PC-9 (cell line): ENCODE results near the gene GNAL. TPM values are rescaled to one million over a fixed set of nuclear protein-coding genes. Genes with fewer than 3 reads are reported as not detected.

ENCODE experiments used
- BruUV-seq: library from RNA; stranded (reverse); fragments of 400-500 nt; replicated peaks from 2 replicates; lab custom pipeline; 2021; lab: Mats Ljungman, UMichigan
- CTCF ChIA-PET: fragments of 300-600 bp; sonication (Branson Sonifier 250); formaldehyde crosslinking; loops from one replicate; lab custom pipeline; 2022; ENCODE audit warnings: antibody characterized with exemption; lab: Charles Lee
- POLR2A ChIA-PET: fragments of 300-600 bp; sonication (Branson Sonifier 250); formaldehyde crosslinking; loops from one replicate; lab custom pipeline; 2022; ENCODE audit warnings: antibody characterized with exemption; ENCODE audit not compliant: unreplicated experiment; lab: Charles Lee
- DNase-seq, 2 experiments: peaks; one replicate each; pipeline versions ENCODE4 v3.0.0 to v3.0.0-alpha.2; 2015 to 2022; ENCODE audit warnings: mixed read lengths in 1 of 2
- H2AFZ ChIP-seq: fragments of 200-600 bp; sonication (generic); 2 replicates; pipeline ENCODE4 v1.8.1; 2017; ENCODE audit warnings: antibody characterized with exemption
- H3F3A ChIP-seq: fragments of 200-600 bp; sonication (generic); 2 replicates; pipeline ENCODE4 v1.8.1; 2017; ENCODE audit warnings: antibody characterized with exemption, mild to moderate bottlenecking, low read depth; ENCODE audit not compliant: insufficient read depth
- H3K27ac ChIP-seq: fragments of 200-600 bp; sonication (generic); 2 replicates; pipeline ENCODE4 v1.6.1; 2016; ENCODE audit warnings: mixed run types
- H3K27me3 ChIP-seq: fragments of 200-600 bp; sonication (generic); 2 replicates; pipeline ENCODE4 v1.6.1; 2016; ENCODE audit warnings: low read depth, mixed run types; ENCODE audit not compliant: insufficient read depth
- H3K36me3 ChIP-seq: fragments of 200-600 bp; sonication (generic); 2 replicates; pipeline ENCODE4 v1.6.1; 2016; ENCODE audit warnings: low read depth, mixed run types
- H3K4me1 ChIP-seq: fragments of 200-600 bp; sonication (generic); replicated peaks from 2 replicates; pipeline ENCODE4 v1.6.1; 2016; ENCODE audit warnings: mixed run types; ENCODE audit not compliant: insufficient read depth
- H3K4me2 ChIP-seq: fragments of 200-600 bp; sonication (generic); 2 replicates; pipeline ENCODE4 v1.6.1; 2017; ENCODE audit warnings: mixed run types
- H3K4me3 ChIP-seq: fragments of 200-600 bp; sonication (generic); 2 replicates; pipeline ENCODE4 v1.6.1; 2016; ENCODE audit warnings: mixed run types
- H3K79me2 ChIP-seq: fragments of 200-600 bp; sonication (generic); 2 replicates; pipeline ENCODE4 v1.6.1; 2017; ENCODE audit warnings: low read depth, mixed run types
- H3K9me2 ChIP-seq: fragments of 200-600 bp; sonication (generic); 2 replicates; pipeline ENCODE4 v1.8.1; 2017; ENCODE audit warnings: mild to moderate bottlenecking; ENCODE audit not compliant: insufficient read depth
- H3K9me3 ChIP-seq: fragments of 200-600 bp; sonication (generic); 2 replicates; pipeline ENCODE4 v1.8.1; 2016; ENCODE audit warnings: low read depth; ENCODE audit not compliant: insufficient read depth
- H4K20me1 ChIP-seq: fragments of 200-600 bp; sonication (generic); 2 replicates; pipeline ENCODE4 v1.8.1; 2017; ENCODE audit not compliant: insufficient read depth
- CTCF ChIP-seq: fragments of 200-600 bp; sonication (generic); conservative IDR thresholded peaks from 2 replicates; pipeline ENCODE4 v1.6.1; 2017; ENCODE audit warnings: mixed run types, antibody characterized with exemption, mild to moderate bottlenecking, moderate library complexity
- EZH2 ChIP-seq: fragments of 200-600 bp; sonication (generic); IDR thresholded peaks from 2 replicates; pipeline ENCODE4 v1.8.0; 2017; ENCODE audit warnings: antibody characterized with exemption, low read depth
- intact Hi-C: fragments of 100-400 bp; cut with micrococcal nuclease; formaldehyde crosslinking; loops from one replicate; pipeline ENCODE4 v1.10.0; 2022; ENCODE audit not compliant: unreplicated experiment
- total RNA-seq: library from RNA; stranded (reverse); gene quantifications from 2 replicates; pipeline ENCODE4 v1.2.3, GENCODE V29; 2021

Gene GNAL
- total RNA-seq, 1 experiment from 2014 or later = 3.3 TPM

- no peak for DNase-seq
- H3K9me3 ChIP-seq = no peaks in the 10 kb centered on the region
- ChIA-PET CTCF (no interaction called here), POLR2A (no interaction called here)
- H2AFZ ChIP-seq = no peak overlapping the region
- no peaks in the 10 kb centered on the region for H3F3A ChIP-seq
- H4K20me1 ChIP-seq = no peaks in the 10 kb centered on the region
- no peaks in the 10 kb centered on the region for H3K4me1 ChIP-seq
- no peaks in the 10 kb centered on the region for H3K27me3 ChIP-seq
- H3K9me2 ChIP-seq = no peaks in the 10 kb centered on the region
- no peaks in the 10 kb centered on the region for H3K36me3 ChIP-seq
- intact Hi-C loops = no loop called here
- H3K79me2 ChIP-seq = no peaks in the 10 kb centered on the region
- no peak overlapping the region for H3K4me2 ChIP-seq
- no peak overlapping the region for H3K4me3 ChIP-seq
- no TSS peak for BruUV-seq
- no peak overlapping the region for H3K27ac ChIP-seq
- TF ChIP-seq EZH2 (no peak), CTCF (no peak)
Measured at GRCh38 chr18:11751341-11752115, 62.5 kb downstream of the GNAL start.

GRCh38 chr18:11752116-11752911, 63.2 kb downstream of the GNAL start:
- H3K9me3 ChIP-seq = no peaks in the 10 kb centered on the region
- no peak overlapping the region for H3K4me2 ChIP-seq
- no peaks in the 10 kb centered on the region for H4K20me1 ChIP-seq
- H3K27me3 ChIP-seq = no peaks in the 10 kb centered on the region; the same call in 1 of the 2 replicates
- H3K36me3 ChIP-seq = no peaks in the 10 kb centered on the region
- no peak overlapping the region for H2AFZ ChIP-seq
- no TSS peak for BruUV-seq
- no peaks in the 10 kb centered on the region for H3K9me2 ChIP-seq
- DNase-seq = no peak
- TF ChIP-seq EZH2 (no peak), CTCF (no peak)
- H3F3A ChIP-seq = no peaks in the 10 kb centered on the region
- intact Hi-C loops = no loop called here
- H3K79me2 ChIP-seq = no peaks in the 10 kb centered on the region
- no peak overlapping the region for H3K4me3 ChIP-seq
- CTCF ChIA-PET = interaction anchor here (0.8 kb wide), 1 partner anchor 17 kb away, joined by 11 read pairs; no protein-coding TSS in a partner anchor
- POLR2A ChIA-PET = no interaction called here
- H3K27ac ChIP-seq = no peak overlapping the region
- no peaks in the 10 kb centered on the region for H3K4me1 ChIP-seq

DNA sequence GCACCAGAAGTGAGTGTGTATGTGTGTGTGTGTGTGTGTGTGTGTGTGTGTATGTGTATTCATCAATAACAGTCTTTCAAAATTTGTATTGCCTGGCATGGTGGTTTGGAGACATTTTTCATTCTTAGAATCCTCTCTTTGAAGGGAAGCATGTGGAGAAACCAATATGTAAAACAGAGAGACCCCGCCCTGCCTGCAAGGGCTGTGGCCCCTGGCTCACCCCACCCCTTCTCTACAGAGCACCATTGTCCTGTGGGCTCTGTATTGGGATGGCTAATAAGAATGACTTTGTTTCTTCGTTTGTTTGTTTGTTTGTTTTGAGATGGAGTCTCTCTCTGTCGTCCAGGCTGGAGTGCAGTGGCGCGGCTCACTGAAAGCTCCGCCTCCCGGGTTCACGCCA, 65.9 kb downstream of the GNAL start:
- intact Hi-C loops = no loop called here
- no TSS peak for BruUV-seq
- Histone ChIP-seq H3K9me2 (no peaks in the 10 kb centered on the region), H3K36me3 (no peaks in the 10 kb centered on the region), H3K9me3 (no peaks in the 10 kb centered on the region), H3K4me3 (no peak overlapping the region), H3K27ac (no peak overlapping the region), H3F3A (no peaks in the 10 kb centered on the region), H3K4me1 (no peaks in the 10 kb centered on the region), H3K27me3 (no peaks in the 10 kb centered on the region; the same call in 1 of the 2 replicates), H4K20me1 (no peaks in the 10 kb centered on the region), H2AFZ (no peak overlapping the region), H3K4me2 (no peak overlapping the region), H3K79me2 (no peaks in the 10 kb centered on the region)
- POLR2A ChIA-PET = no interaction called here
- DNase-seq = no peak
- CTCF ChIA-PET = no interaction called here
- TF ChIP-seq EZH2 (no peak), CTCF (no peak)
